GM18505 (cell line): Measurements from ENCODE around the gene LCE1C.

Experiments
- ATAC-seq: cut with Tn5 transposase; IDR thresholded peaks from one replicate; pipeline ENCODE4 v1.9.1; 2021; ENCODE audit not compliant: unreplicated experiment
- POLR2A ChIP-seq: IDR thresholded peaks from 4 replicates; pipeline ENCODE4 v1.6.1; 2011; ENCODE audit warnings: borderline replicate concordance; ENCODE audit not compliant: insufficient read depth, insufficient read length; ENCODE audit errors: extremely low read depth

LCE1C gene

GRCh38 chr1:152783095-152783494, 23.4 kb downstream of the LCE1C start:
- no peak for TF ChIP-seq POLR2A

GRCh38 chr1:152777510-152778137, 28.8 kb downstream of the LCE1C start:
- no peak for ATAC-seq
- no peak for TF ChIP-seq POLR2A

More at GRCh38 chr1:152783095-152783494, 23.4 kb downstream of the LCE1C start:
- no peak for ATAC-seq

- no peak for TF ChIP-seq POLR2A
These were observed 30.1 kb downstream of the LCE1C start for GRCh38 chr1:152776361-152776760.

GRCh38 chr1:152774875-152775274, 31.6 kb downstream of the LCE1C start, which contains the start of gene LCE1F:
LCE1F (plus strand) TSS chr1:152775140; CDS start chr1:152776372, 1,232 bp downstream.
- TF ChIP-seq POLR2A = no peak

More at GRCh38 chr1:152776361-152776760, 30.1 kb downstream of the LCE1C start:
- no peak for ATAC-seq

GRCh38 chr1:152770411-152770810, 36.0 kb downstream of the LCE1C start:
- ATAC-seq = no peak

More at GRCh38 chr1:152774875-152775274, 31.6 kb downstream of the LCE1C start, which contains the start of gene LCE1F:
- ATAC-seq = no peak

GRCh38 chr1:152768847-152769533, 37.5 kb downstream of the LCE1C start:
- TF ChIP-seq POLR2A = no peak
- no peak for ATAC-seq

More at GRCh38 chr1:152770411-152770810, 36.0 kb downstream of the LCE1C start:
- TF ChIP-seq POLR2A = no peak

- no peak for TF ChIP-seq POLR2A
- ATAC-seq = no peak
These were observed 44.7 kb downstream of the LCE1C start for GRCh38 chr1:152761609-152762213.

GRCh38 chr1:152760551-152761190, 45.8 kb downstream of the LCE1C start:
- no peak for TF ChIP-seq POLR2A
- no peak for ATAC-seq

- no peak for ATAC-seq
These were observed 46.8 kb downstream of the LCE1C start for GRCh38 chr1:152759453-152760173.

GRCh38 chr1:152758636-152759035, 47.8 kb downstream of the LCE1C start:
- TF ChIP-seq POLR2A = no peak
- no peak for ATAC-seq

More at GRCh38 chr1:152759453-152760173, 46.8 kb downstream of the LCE1C start:
- no peak for TF ChIP-seq POLR2A

- no peak for TF ChIP-seq POLR2A
- ATAC-seq = no peak
These were observed 48.7 kb downstream of the LCE1C start, which contains the start of gene KPRP for GRCh38 chr1:152757747-152758146. KPRP (plus strand) TSS chr1:152758025; CDS start chr1:152759589, 1,564 bp downstream.

GRCh38 chr1:152756872-152757271, 49.6 kb downstream of the LCE1C start:
- no peak for TF ChIP-seq POLR2A
- ATAC-seq = no peak
